Thyroid gland (tissue), 4 donors: ENCODE measurements around the gene DLG2. TPM values are rescaled to one million over a fixed set of nuclear protein-coding genes. Genes with fewer than 3 reads are reported as not detected.

Experiments used
- DNase-seq, 2 donors: peaks; one replicate each; pipeline ENCODE4 v3.0.0-alpha.2; 2019
- H3K27ac ChIP-seq, 3 donors: fragments of 200-600 bp; sonication (generic); 1 replicate in 2 of 3; 2 replicates in 1 of 3; pipeline ENCODE4 v1.5.1; 2016 to 2019; ENCODE audit warnings: mild to moderate bottlenecking in 1 of 3, moderate library complexity in 1 of 3
- H3K27me3 ChIP-seq: fragments of 200-600 bp; sonication (generic); one replicate; pipeline ENCODE4 v1.5.1; 2019
- H3K36me3 ChIP-seq, 2 donors: fragments of 200-600 bp; sonication (generic); one replicate each; pipeline ENCODE4 v1.5.1; 2016 to 2019
- H3K4me1 ChIP-seq, 2 donors: fragments of 200-600 bp; sonication (generic); one replicate each; pipeline ENCODE4 v1.5.1; 2017 to 2019
- H3K4me3 ChIP-seq, 3 donors: fragments of 200-600 bp; sonication (generic); replicated peaks in 1 of 3; 1 replicate in 2 of 3; 2 replicates in 1 of 3; pipeline ENCODE4 v1.5.1; 2016; ENCODE audit warnings: mild to moderate bottlenecking in 1 of 3
- H3K9me3 ChIP-seq: fragments of 200-600 bp; sonication (generic); one replicate; pipeline ENCODE4 v1.5.1; 2017
- CTCF ChIP-seq, 6 experiments: fragments of 200-600 bp in 3 of 6; fragments of 450-650 bp in 3 of 6; sonication (generic) in 3 of 6; IDR thresholded peaks; one replicate each; pipeline ENCODE4 v1.5.1; 2016 to 2019; ENCODE audit warnings: antibody characterized with exemption in 6 of 6, mild to moderate bottlenecking in 2 of 6, inconsistent platforms in 1 of 6, moderate library complexity in 1 of 6
- POLR2A ChIP-seq, 2 donors: fragments of 450-650 bp; IDR thresholded peaks; one replicate each; pipeline ENCODE4 v1.6.1; 2017; ENCODE audit warnings: antibody characterized with exemption in 2 of 2, mild to moderate bottlenecking in 2 of 2, moderate library complexity in 1 of 2
- WGBS, 2 donors: methylation state at CpG; one replicate each; pipeline ENCODE4 v1.1.5; 2017; 5-methylcytosine and 5-hydroxymethylcytosine counted together
- intact Hi-C: fragments of 100-400 bp; cut with DNase I; formaldehyde crosslinking; loops from one replicate; pipeline ENCODE4 v1.15.1; 2023
- total RNA-seq, 4 donors: library from RNA; depleted of rRNA; stranded (reverse); fragments of >200 nt; gene quantifications; one replicate each; pipeline ENCODE4 v1.2.3, GENCODE V29; 2016

DLG2 gene
- total RNA-seq, 4 donors from 2014 or later, result 29.4 to 79.4 (median 42.4) TPM

- H3K27ac ChIP-seq, result no peak overlapping the region
- H3K4me3 ChIP-seq, result no peak overlapping the region
- no peaks in the 10 kb centered on the region for H3K4me1 ChIP-seq
- H3K36me3 ChIP-seq, result no peaks in the 10 kb centered on the region
- WGBS, 2 donors, result 57 to 66% methylated on average over 1 of the region's 1 CpG
- intact Hi-C loops, result no loop called here
- H3K27me3 ChIP-seq, result no peaks in the 10 kb centered on the region
- TF ChIP-seq POLR2A (IDR thresholded peaks at IDR 0.05) (no peak), CTCF (IDR thresholded peaks at IDR 0.05) (no peak)
- no peak for DNase-seq
- no peaks in the 10 kb centered on the region for H3K9me3 ChIP-seq
Measured at GRCh38 chr11:84345597-84345996, 1281.5 kb downstream of the DLG2 start.

- Histone ChIP-seq H3K27me3 (no peaks in the 10 kb centered on the region), H3K9me3 (no peaks in the 10 kb centered on the region), H3K4me1 (no peaks in the 10 kb centered on the region), H3K4me3 (no peak overlapping the region), H3K36me3 (no peaks in the 10 kb centered on the region), H3K27ac (no peak overlapping the region)
- TF ChIP-seq POLR2A (IDR thresholded peaks at IDR 0.05) (no peak), CTCF (IDR thresholded peaks at IDR 0.05) (no peak)
- intact Hi-C loops, result no loop called here
- WGBS, 2 donors, result 80 to 84% methylated on average over 3 of the region's 3 CpGs
- DNase-seq, result no peak
Measured at GRCh38 chr11:84345027-84345426, 1282.1 kb downstream of the DLG2 start.

GRCh38 chr11:84339796-84340195 lies 1287.3 kb downstream of the DLG2 start:
- intact Hi-C loops, result no loop called here
- no peak for DNase-seq
- 72 to 73% methylated on average over 3 of the region's 3 CpGs for WGBS, 2 donors
- H3K36me3 ChIP-seq, result no peaks in the 10 kb centered on the region
- no peak overlapping the region for H3K27ac ChIP-seq
- no peak overlapping the region for H3K4me3 ChIP-seq
- no peaks in the 10 kb centered on the region for H3K4me1 ChIP-seq
- no peaks in the 10 kb centered on the region for H3K9me3 ChIP-seq
- no peaks in the 10 kb centered on the region for H3K27me3 ChIP-seq
- TF ChIP-seq CTCF (IDR thresholded peaks at IDR 0.05) (no peak), POLR2A (IDR thresholded peaks at IDR 0.05) (no peak)

- no peak overlapping the region for H3K4me3 ChIP-seq
- H3K27ac ChIP-seq, result no peak overlapping the region
- H3K36me3 ChIP-seq, result no peaks in the 10 kb centered on the region
- intact Hi-C loops, result no loop called here
- H3K9me3 ChIP-seq, result no peaks in the 10 kb centered on the region
- DNase-seq, result no peak
- H3K27me3 ChIP-seq, result no peaks in the 10 kb centered on the region
- 85 to 86% methylated on average over 3 of the region's 3 CpGs for WGBS, 2 donors
- no peak for TF ChIP-seq CTCF (IDR thresholded peaks at IDR 0.05)
- TF ChIP-seq POLR2A (IDR thresholded peaks at IDR 0.05), result no peak
- H3K4me1 ChIP-seq, result no peaks in the 10 kb centered on the region
Measured at GRCh38 chr11:84333221-84333620, 1293.9 kb downstream of the DLG2 start.

GRCh38 chr11:84322211-84322610 lies 1304.9 kb downstream of the DLG2 start:
- Histone ChIP-seq H3K4me1 (no peaks in the 10 kb centered on the region), H3K9me3 (no peaks in the 10 kb centered on the region), H3K27me3 (no peaks in the 10 kb centered on the region), H3K27ac (no peak overlapping the region), H3K4me3 (no peak overlapping the region), H3K36me3 (no peaks in the 10 kb centered on the region)
- TF ChIP-seq CTCF (IDR thresholded peaks at IDR 0.05) (no peak), POLR2A (IDR thresholded peaks at IDR 0.05) (no peak)
- intact Hi-C loops, result no loop called here
- no peak for DNase-seq
